SK-N-SH (cell line): ENCODE measurements around the gene PIGL. TPM values are rescaled to one million over a fixed set of nuclear protein-coding genes. Genes with fewer than 3 reads are reported as not detected.

Experiments used
- CTCF ChIA-PET: fragments of 300-600, 350-600 bp; formaldehyde crosslinking; extraction: SDS; loops from one replicate; lab custom pipeline; 2021; lab: Yijun Ruan, JAX
- POLR2A ChIA-PET: fragments of 350-600 bp; sonication (Branson Sonifier 250); formaldehyde crosslinking; extraction: SDS; loops from one replicate; lab custom pipeline; 2020; ENCODE audit warnings: antibody characterized with exemption, inconsistent platforms; lab: Yijun Ruan, JAX
- DNase-seq: peaks from one replicate; pipeline ENCODE4 v3.0.0; 2012
- H2AFZ ChIP-seq: fragments of 200-600 bp; sonication (generic); 2 replicates; pipeline ENCODE4 v1.8.1; 2016; ENCODE audit warnings: antibody characterized with exemption, mild to moderate bottlenecking, low read depth
- H3F3A ChIP-seq: fragments of 200-600 bp; sonication (generic); replicated peaks from 2 replicates; pipeline ENCODE3; 2016; ENCODE audit warnings: antibody characterized with exemption, mild to moderate bottlenecking; ENCODE audit not compliant: insufficient read depth
- H3K27ac ChIP-seq, 2 experiments: fragments of 200-500 bp in 1 of 2; fragments of 200-600 bp in 1 of 2; sonication (Bioruptor generic) in 1 of 2; sonication (generic), shearing (Covaris generic) in 1 of 2; 2 replicates each; pipeline versions ENCODE4 v1.5.1 to v1.6.1; 2014 to 2016; ENCODE audit warnings: low read depth in 2 of 2, inconsistent platforms in 1 of 2, low read length in 1 of 2, mild to moderate bottlenecking in 1 of 2, mixed read lengths in 1 of 2
- H3K27me3 ChIP-seq: fragments of 200-600 bp; sonication (generic), shearing (Covaris generic); 2 replicates; pipeline ENCODE4 v1.6.1; 2016; ENCODE audit warnings: mixed run types; ENCODE audit not compliant: insufficient read depth
- H3K36me3 ChIP-seq, 2 experiments: fragments of 200-500 bp in 1 of 2; fragments of 200-600 bp in 1 of 2; sonication (Bioruptor generic) in 1 of 2; sonication (generic) in 1 of 2; replicated peaks in 1 of 2; 2 replicates each; pipeline versions ENCODE3 to v1.5.1; 2014 to 2016; ENCODE audit warnings: low read length in 1 of 2, mild to moderate bottlenecking in 1 of 2; ENCODE audit not compliant: insufficient read depth in 2 of 2, control insufficient read depth in 1 of 2
- H3K4me1 ChIP-seq, 2 experiments: fragments of 200-500 bp in 1 of 2; fragments of 200-600 bp in 1 of 2; sonication (Bioruptor generic) in 1 of 2; sonication (generic), shearing (Covaris generic) in 1 of 2; 2 replicates each; pipeline versions ENCODE4 v1.5.1 to v1.6.1; 2014 to 2016; ENCODE audit warnings: low read depth in 1 of 2, low read length in 1 of 2, mixed run types in 1 of 2; ENCODE audit not compliant: insufficient read depth in 2 of 2, control insufficient read depth in 1 of 2
- H3K4me2 ChIP-seq: fragments of 200-600 bp; sonication (generic), shearing (Covaris generic); 2 replicates; pipeline ENCODE4 v1.6.1; 2017; ENCODE audit warnings: mixed run types
- H3K4me3 ChIP-seq, 2 experiments: fragments of 200-500 bp in 1 of 2; fragments of 200-600 bp in 1 of 2; sonication (Bioruptor generic) in 1 of 2; sonication (generic), shearing (Covaris generic) in 1 of 2; 2 replicates each; pipeline versions ENCODE4 v1.5.1 to v1.8.1; 2014 to 2016; ENCODE audit warnings: low read depth in 2 of 2, inconsistent platforms in 1 of 2, low read length in 1 of 2, mild to moderate bottlenecking in 1 of 2, mixed read lengths in 1 of 2, moderate library complexity in 1 of 2
- H3K79me2 ChIP-seq: fragments of 200-600 bp; sonication (generic); 2 replicates; pipeline ENCODE4 v1.8.1; 2017; ENCODE audit warnings: mild to moderate bottlenecking; ENCODE audit not compliant: insufficient read depth
- H3K9ac ChIP-seq: fragments of 200-600 bp; sonication (generic); 2 replicates; pipeline ENCODE4 v1.6.1; 2017; ENCODE audit warnings: mixed run types
- H3K9me2 ChIP-seq: fragments of 200-600 bp; sonication (generic); 2 replicates; pipeline ENCODE4 v1.6.1; 2017; ENCODE audit warnings: mixed run types
- H3K9me3 ChIP-seq: fragments of 200-600 bp; sonication (generic); 2 replicates; pipeline ENCODE4 v1.6.1; 2017; ENCODE audit warnings: mixed run types, mild to moderate bottlenecking, moderate library complexity
- H4K20me1 ChIP-seq: fragments of 200-600 bp; sonication (generic); 2 replicates; pipeline ENCODE4 v1.6.1; 2017; ENCODE audit warnings: mild to moderate bottlenecking, mixed run types; ENCODE audit not compliant: insufficient read depth
- CHD2 ChIP-seq: fragments of 150-350 bp; IDR thresholded peaks from 2 replicates; pipeline ENCODE4 v1.6.1; 2018; ENCODE audit warnings: low read length; ENCODE audit not compliant: partially characterized antibody
- ELF1 ChIP-seq: IDR thresholded peaks from 2 replicates; pipeline ENCODE4 v1.4.0; 2012
- FOSL2 ChIP-seq: IDR thresholded peaks from 2 replicates; pipeline ENCODE4 v1.4.0; 2012; ENCODE audit warnings: low read depth, mild to moderate bottlenecking, moderate library complexity, borderline replicate concordance
- FOXM1 ChIP-seq: IDR thresholded peaks from 2 replicates; pipeline ENCODE4 v1.4.0; 2012; ENCODE audit warnings: low read depth, mild to moderate bottlenecking
- GATA2 ChIP-seq: sonication (generic); formaldehyde crosslinking; IDR thresholded peaks from 2 replicates; pipeline ENCODE4 v1.5.0; 2020; ENCODE audit warnings: mild to moderate bottlenecking, missing genetic modification reagents
- JUND ChIP-seq: IDR thresholded peaks from 2 replicates; pipeline ENCODE4 v1.4.0; 2012
- MXI1 ChIP-seq: IDR thresholded peaks from 2 replicates; pipeline ENCODE4 v1.6.1; 2012; ENCODE audit warnings: mild to moderate bottlenecking, low read depth, low read length, improper control_type of control experiment
- POLR2AphosphoS5 ChIP-seq: IDR thresholded peaks from 2 replicates; pipeline ENCODE4 v1.6.1; 2012; ENCODE audit warnings: low read depth, low read length
- RFX5 ChIP-seq: IDR thresholded peaks from 2 replicates; pipeline ENCODE4 v1.6.1; 2012; ENCODE audit warnings: mild to moderate bottlenecking, improper control_type of control experiment, low read length
- SIN3A ChIP-seq: IDR thresholded peaks from 2 replicates; pipeline ENCODE4 v1.6.1; 2012; ENCODE audit warnings: low read depth, mild to moderate bottlenecking, low read length, moderate library complexity, borderline replicate concordance
- SMC3 ChIP-seq: IDR thresholded peaks from 2 replicates; pipeline ENCODE4 v1.6.1; 2012; ENCODE audit warnings: low read depth, low read length, improper control_type of control experiment
- TEAD4 ChIP-seq: IDR thresholded peaks from 2 replicates; pipeline ENCODE4 v1.4.0; 2012; ENCODE audit warnings: mild to moderate bottlenecking, borderline replicate concordance; ENCODE audit not compliant: insufficient read depth
- WGBS: methylation state at CpG from one replicate; pipeline ENCODE4 v1.1.6; 2017; ENCODE audit warnings: low lambda C conversion rate; 5-methylcytosine and 5-hydroxymethylcytosine counted together
- polyA plus RNA-seq, 3 experiments: library from polyadenylated mRNA; depleted of rRNA; stranded (reverse); fragments of >200 nt; gene quantifications; 2 replicates each; pipeline ENCODE4 v1.2.3, GENCODE V29; 2012
- TF ChIP-seq, protein P1 (sequence below): fragments of 150-350 bp; IDR thresholded peaks from 2 replicates; pipeline ENCODE4 v1.6.1; 2016; ENCODE audit warnings: mild to moderate bottlenecking, low read depth, low read length
- TF ChIP-seq, protein P2 (sequence below): IDR thresholded peaks from 2 replicates; pipeline ENCODE4 v1.4.0; 2012; ENCODE audit warnings: low read depth, borderline replicate concordance
- TF ChIP-seq, protein P3 (sequence below): IDR thresholded peaks from 2 replicates; pipeline ENCODE4; 2012
- TF ChIP-seq, protein P4 (sequence below): fragments of 150-350 bp; IDR thresholded peaks from 2 replicates; pipeline ENCODE4 v1.6.1; 2017; ENCODE audit warnings: antibody characterized with exemption, low read length, low read depth, borderline replicate concordance
- TF ChIP-seq, protein P5 (sequence below): IDR thresholded peaks from 2 replicates; pipeline ENCODE4 v1.6.1; 2012; ENCODE audit warnings: mild to moderate bottlenecking, low read depth, low read length, moderate library complexity
- TF ChIP-seq, protein P6 (sequence below): IDR thresholded peaks from 2 replicates; pipeline ENCODE4 v1.4.0; 2012; ENCODE audit warnings: low read depth

The PIGL gene
- polyA plus RNA-seq, 1 of the 3 experiments (the other 2 are of a cell fraction), result 34.0 TPM

DNA sequence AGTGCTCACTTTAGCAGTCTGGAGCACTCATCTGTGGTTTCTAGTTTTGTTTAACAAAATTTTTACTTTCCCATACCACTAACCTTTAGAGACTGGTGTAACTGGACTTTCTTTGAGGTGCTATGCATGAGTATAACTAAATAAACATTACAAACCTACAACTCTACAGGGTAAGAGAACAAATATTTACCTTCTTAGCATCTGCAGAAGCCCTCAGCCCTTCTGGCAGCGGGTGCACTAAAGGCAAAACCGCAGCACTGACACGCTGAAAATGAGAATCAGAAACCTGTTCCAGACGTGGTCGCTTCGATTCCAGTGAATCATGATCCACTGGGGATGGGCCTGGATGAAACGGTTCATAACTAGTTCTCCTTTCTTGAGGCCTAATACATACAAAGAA is 45.4 kb upstream of the PIGL start:
- POLR2A ChIA-PET, result no interaction called here
- TF ChIP-seq, protein P1, sequence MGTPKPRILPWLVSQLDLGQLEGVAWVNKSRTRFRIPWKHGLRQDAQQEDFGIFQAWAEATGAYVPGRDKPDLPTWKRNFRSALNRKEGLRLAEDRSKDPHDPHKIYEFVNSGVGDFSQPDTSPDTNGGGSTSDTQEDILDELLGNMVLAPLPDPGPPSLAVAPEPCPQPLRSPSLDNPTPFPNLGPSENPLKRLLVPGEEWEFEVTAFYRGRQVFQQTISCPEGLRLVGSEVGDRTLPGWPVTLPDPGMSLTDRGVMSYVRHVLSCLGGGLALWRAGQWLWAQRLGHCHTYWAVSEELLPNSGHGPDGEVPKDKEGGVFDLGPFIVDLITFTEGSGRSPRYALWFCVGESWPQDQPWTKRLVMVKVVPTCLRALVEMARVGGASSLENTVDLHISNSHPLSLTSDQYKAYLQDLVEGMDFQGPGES, result no peak
- TF ChIP-seq RFX5 (no peak), TEAD4 (no peak), GATA2 (no peak), FOXM1 (no peak), SMC3 (no peak), ELF1 (no peak), MXI1 (no peak), SIN3A (no peak), POLR2AphosphoS5 (no peak), FOSL2 (no peak), JUND (no peak), CHD2 (no peak)
- TF ChIP-seq, protein P2, sequence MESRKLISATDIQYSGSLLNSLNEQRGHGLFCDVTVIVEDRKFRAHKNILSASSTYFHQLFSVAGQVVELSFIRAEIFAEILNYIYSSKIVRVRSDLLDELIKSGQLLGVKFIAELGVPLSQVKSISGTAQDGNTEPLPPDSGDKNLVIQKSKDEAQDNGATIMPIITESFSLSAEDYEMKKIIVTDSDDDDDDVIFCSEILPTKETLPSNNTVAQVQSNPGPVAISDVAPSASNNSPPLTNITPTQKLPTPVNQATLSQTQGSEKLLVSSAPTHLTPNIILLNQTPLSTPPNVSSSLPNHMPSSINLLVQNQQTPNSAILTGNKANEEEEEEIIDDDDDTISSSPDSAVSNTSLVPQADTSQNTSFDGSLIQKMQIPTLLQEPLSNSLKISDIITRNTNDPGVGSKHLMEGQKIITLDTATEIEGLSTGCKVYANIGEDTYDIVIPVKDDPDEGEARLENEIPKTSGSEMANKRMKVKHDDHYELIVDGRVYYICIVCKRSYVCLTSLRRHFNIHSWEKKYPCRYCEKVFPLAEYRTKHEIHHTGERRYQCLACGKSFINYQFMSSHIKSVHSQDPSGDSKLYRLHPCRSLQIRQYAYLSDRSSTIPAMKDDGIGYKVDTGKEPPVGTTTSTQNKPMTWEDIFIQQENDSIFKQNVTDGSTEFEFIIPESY, result no peak
- TF ChIP-seq, protein P3, sequence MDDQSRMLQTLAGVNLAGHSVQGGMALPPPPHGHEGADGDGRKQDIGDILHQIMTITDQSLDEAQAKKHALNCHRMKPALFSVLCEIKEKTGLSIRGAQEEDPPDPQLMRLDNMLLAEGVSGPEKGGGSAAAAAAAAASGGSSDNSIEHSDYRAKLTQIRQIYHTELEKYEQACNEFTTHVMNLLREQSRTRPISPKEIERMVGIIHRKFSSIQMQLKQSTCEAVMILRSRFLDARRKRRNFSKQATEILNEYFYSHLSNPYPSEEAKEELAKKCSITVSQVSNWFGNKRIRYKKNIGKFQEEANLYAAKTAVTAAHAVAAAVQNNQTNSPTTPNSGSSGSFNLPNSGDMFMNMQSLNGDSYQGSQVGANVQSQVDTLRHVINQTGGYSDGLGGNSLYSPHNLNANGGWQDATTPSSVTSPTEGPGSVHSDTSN, result no peak
- TF ChIP-seq, protein P4, sequence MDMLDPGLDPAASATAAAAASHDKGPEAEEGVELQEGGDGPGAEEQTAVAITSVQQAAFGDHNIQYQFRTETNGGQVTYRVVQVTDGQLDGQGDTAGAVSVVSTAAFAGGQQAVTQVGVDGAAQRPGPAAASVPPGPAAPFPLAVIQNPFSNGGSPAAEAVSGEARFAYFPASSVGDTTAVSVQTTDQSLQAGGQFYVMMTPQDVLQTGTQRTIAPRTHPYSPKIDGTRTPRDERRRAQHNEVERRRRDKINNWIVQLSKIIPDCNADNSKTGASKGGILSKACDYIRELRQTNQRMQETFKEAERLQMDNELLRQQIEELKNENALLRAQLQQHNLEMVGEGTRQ, result no peak
- TF ChIP-seq, protein P5, sequence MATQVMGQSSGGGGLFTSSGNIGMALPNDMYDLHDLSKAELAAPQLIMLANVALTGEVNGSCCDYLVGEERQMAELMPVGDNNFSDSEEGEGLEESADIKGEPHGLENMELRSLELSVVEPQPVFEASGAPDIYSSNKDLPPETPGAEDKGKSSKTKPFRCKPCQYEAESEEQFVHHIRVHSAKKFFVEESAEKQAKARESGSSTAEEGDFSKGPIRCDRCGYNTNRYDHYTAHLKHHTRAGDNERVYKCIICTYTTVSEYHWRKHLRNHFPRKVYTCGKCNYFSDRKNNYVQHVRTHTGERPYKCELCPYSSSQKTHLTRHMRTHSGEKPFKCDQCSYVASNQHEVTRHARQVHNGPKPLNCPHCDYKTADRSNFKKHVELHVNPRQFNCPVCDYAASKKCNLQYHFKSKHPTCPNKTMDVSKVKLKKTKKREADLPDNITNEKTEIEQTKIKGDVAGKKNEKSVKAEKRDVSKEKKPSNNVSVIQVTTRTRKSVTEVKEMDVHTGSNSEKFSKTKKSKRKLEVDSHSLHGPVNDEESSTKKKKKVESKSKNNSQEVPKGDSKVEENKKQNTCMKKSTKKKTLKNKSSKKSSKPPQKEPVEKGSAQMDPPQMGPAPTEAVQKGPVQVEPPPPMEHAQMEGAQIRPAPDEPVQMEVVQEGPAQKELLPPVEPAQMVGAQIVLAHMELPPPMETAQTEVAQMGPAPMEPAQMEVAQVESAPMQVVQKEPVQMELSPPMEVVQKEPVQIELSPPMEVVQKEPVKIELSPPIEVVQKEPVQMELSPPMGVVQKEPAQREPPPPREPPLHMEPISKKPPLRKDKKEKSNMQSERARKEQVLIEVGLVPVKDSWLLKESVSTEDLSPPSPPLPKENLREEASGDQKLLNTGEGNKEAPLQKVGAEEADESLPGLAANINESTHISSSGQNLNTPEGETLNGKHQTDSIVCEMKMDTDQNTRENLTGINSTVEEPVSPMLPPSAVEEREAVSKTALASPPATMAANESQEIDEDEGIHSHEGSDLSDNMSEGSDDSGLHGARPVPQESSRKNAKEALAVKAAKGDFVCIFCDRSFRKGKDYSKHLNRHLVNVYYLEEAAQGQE, result no peak
- TF ChIP-seq, protein P6, sequence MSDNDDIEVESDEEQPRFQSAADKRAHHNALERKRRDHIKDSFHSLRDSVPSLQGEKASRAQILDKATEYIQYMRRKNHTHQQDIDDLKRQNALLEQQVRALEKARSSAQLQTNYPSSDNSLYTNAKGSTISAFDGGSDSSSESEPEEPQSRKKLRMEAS, result no peak
- Histone ChIP-seq H3F3A (peaks cover 11% of the 10 kb centered on the region), H3K27ac (no peak overlapping the region), H3K4me2 (no peak overlapping the region), H3K27me3 (no peaks in the 10 kb centered on the region), H3K9me2 (no peaks in the 10 kb centered on the region), H2AFZ (no peak overlapping the region), H3K9me3 (no peaks in the 10 kb centered on the region), H3K4me3 (no peak overlapping the region), H4K20me1 (peaks cover 7% of the 10 kb centered on the region), H3K79me2 (peaks cover 73% of the 10 kb centered on the region), H3K36me3 (peaks cover 7 to 53% of the 10 kb centered on the region in 2 experiments), H3K9ac (no peak overlapping the region), H3K4me1 (no peaks in the 10 kb centered on the region)
- 77% methylated on average over 7 of the region's 7 CpGs for WGBS
- no peak for DNase-seq
- CTCF ChIA-PET, result no interaction called here
